PFSK-1 (cell line): Measurements from ENCODE around the gene CXCL12.

ENCODE experiments used
- FOXP2 ChIP-seq: optimal IDR thresholded peaks from 2 replicates; pipeline ENCODE3; 2011; ENCODE audit warnings: borderline replicate concordance, control low read depth, inconsistent platforms; ENCODE audit not compliant: insufficient read depth; ENCODE audit errors: extremely low read length, extremely low read depth
- POLR2AphosphoS5 ChIP-seq: IDR thresholded peaks from 2 replicates; pipeline ENCODE4 v1.6.1; 2012; ENCODE audit warnings: low read depth, mild to moderate bottlenecking, control low read depth, low read length, moderate library complexity
- SIN3A ChIP-seq: IDR thresholded peaks from 2 replicates; pipeline ENCODE4 v1.6.1; 2012; ENCODE audit warnings: mild to moderate bottlenecking, low read length, moderate library complexity, borderline replicate concordance; ENCODE audit not compliant: insufficient read depth
- TAF1 ChIP-seq: IDR thresholded peaks from 2 replicates; pipeline ENCODE4 v1.6.1; 2012; ENCODE audit warnings: low read length, control low read depth, borderline replicate concordance; ENCODE audit not compliant: insufficient read depth
- TF ChIP-seq, protein P1 (sequence below), 2 experiments: IDR thresholded peaks; 2 replicates each; pipeline versions ENCODE4 v1.6.1 to v1.8.0; 2011 to 2012; ENCODE audit warnings: low read depth in 2 of 2, low read length in 2 of 2, control low read depth in 1 of 2, inconsistent platforms in 1 of 2, mild to moderate bottlenecking in 1 of 2, moderate library complexity in 1 of 2; ENCODE audit not compliant: insufficient read depth in 1 of 2

Gene CXCL12

DNA sequence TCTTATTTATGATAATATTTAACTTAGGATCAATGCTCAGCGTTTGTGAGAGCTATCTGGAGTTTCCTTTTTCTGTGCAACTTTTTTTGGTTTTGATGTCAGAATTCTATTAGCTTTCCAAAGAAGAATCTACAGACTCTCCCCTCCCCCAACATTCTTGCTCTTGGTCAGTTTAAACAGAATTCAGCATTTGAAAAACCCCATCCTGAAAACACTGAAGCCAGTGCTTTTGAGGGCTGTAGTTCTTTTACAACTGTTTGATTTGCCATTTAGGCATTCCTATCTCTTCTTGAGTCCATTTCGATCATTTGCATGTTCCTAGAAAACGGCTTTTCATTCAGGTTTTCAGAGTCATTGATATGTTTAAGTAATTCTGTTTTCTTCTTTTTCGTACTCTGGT, 15.6 kb upstream of the CXCL12 start:
- TF ChIP-seq SIN3A (no peak), FOXP2 (no peak), TAF1 (no peak), POLR2AphosphoS5 (no peak)
- TF ChIP-seq, protein P1, sequence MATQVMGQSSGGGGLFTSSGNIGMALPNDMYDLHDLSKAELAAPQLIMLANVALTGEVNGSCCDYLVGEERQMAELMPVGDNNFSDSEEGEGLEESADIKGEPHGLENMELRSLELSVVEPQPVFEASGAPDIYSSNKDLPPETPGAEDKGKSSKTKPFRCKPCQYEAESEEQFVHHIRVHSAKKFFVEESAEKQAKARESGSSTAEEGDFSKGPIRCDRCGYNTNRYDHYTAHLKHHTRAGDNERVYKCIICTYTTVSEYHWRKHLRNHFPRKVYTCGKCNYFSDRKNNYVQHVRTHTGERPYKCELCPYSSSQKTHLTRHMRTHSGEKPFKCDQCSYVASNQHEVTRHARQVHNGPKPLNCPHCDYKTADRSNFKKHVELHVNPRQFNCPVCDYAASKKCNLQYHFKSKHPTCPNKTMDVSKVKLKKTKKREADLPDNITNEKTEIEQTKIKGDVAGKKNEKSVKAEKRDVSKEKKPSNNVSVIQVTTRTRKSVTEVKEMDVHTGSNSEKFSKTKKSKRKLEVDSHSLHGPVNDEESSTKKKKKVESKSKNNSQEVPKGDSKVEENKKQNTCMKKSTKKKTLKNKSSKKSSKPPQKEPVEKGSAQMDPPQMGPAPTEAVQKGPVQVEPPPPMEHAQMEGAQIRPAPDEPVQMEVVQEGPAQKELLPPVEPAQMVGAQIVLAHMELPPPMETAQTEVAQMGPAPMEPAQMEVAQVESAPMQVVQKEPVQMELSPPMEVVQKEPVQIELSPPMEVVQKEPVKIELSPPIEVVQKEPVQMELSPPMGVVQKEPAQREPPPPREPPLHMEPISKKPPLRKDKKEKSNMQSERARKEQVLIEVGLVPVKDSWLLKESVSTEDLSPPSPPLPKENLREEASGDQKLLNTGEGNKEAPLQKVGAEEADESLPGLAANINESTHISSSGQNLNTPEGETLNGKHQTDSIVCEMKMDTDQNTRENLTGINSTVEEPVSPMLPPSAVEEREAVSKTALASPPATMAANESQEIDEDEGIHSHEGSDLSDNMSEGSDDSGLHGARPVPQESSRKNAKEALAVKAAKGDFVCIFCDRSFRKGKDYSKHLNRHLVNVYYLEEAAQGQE (IDR thresholded peaks at IDR 0.05; ENCODE audit: insufficient read depth in 1 of 2, low read depth in 2 of 2, low read length in 2 of 2): no peak

DNA sequence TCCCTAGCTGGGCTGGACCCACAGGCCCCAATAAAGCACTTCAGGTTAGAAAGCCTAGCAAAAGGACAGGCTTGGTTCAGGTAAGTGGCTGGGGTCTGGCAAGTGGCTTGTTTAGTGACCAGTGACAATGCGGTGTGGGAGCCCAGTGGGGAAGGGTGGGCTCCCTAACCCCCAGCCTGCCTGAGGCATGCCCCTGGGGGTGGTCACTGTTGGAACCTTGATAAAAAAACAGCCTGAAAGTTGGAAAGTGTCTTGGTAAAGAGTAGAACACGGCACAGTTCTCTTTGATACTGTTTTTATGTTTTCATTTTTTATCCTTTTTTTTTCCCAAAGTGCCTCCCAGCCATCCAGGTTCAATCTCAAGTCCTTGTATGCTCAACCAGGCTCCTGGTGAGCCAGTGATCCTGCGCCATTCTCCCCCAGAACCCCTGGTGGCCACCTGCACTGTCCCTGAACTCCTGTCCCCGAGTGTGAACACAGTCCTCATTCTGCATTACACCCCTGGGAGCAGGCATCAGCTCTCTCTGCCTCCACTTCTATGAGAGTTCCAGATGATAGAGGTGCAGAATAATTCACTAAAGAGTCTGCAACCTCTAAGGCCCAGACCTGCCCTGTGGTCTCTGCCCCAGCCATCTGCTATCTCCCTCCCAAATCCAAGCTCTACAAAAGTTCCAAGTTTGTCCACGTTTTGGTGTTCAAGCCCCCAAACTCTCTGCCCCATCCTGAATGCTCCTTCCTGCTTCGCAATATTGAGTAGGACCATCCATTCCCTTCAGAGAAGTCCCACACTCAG, 15.0 kb upstream of the CXCL12 start:
- TF ChIP-seq FOXP2 (no peak), SIN3A (no peak), TAF1 (no peak), POLR2AphosphoS5 (no peak)
- TF ChIP-seq, protein P1 (IDR thresholded peaks at IDR 0.05; ENCODE audit: insufficient read depth in 1 of 2, low read depth in 2 of 2, low read length in 2 of 2): no peak

DNA sequence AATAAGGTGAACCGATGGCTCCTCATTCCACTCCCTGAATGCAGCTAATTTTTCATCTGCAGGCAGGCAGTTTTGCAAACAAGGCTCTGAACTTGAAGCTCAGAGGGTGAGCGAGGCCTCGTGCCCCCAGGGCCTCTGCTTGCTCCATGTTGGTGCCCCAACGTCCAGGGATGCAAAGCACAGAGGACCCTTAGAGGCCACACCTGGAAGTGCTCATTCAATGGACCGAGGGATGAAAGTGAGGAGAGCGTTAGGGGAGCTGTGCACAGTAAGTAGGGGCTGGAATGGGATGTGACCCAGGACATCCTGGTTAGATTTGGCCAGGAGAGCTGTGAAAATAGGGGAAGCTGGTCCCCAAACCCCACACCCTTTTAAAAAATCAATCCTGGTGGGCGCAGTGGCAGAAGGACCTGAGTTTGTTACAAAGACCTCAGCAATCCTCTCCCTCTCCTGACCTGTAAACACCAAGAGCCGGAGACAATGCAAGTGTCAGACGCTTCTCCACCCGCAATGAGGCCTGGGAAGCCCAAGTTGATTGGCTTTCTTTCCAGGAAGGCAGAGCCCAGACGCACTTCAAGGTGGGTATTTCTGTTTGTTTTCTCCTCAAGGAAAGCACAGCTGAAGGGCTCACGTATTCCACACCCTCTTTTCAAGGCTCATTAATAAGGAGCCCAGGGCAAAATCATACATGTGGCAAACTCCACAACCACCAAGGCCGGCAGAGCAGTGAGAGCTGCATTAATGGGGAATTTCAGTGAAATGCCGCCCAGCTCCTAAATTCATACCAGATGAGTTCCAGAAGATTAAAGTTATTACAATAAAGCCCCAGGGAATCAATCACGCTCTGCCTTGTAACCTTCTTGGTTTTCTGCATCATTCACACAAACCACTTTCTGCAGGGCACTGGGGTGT, 14.1 kb upstream of the CXCL12 start:
- no peak for TF ChIP-seq TAF1
- TF ChIP-seq, protein P1 (IDR thresholded peaks at IDR 0.05; ENCODE audit: insufficient read depth in 1 of 2, low read depth in 2 of 2, low read length in 2 of 2): no peak

DNA sequence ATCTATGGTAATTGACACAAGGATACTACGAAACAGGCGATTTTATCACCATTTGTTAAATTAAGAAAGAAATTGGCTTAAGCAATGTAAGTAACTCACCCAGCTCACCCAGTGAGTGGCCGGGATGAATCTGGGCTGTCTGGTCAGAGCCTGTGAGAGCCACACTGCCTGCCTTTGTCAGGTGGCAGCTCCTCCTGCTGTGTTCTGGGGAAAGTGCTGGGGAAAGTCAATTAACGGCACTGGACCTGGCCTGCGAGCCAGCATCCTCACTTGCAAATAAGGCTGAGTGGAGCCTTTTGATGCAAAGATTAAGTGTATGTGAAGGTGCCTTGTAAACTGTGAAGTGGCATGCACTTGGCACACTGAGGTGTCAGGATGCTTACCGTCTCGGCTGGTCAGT, 13.4 kb upstream of the CXCL12 start:
- TF ChIP-seq TAF1 (no peak), POLR2AphosphoS5 (no peak)

DNA sequence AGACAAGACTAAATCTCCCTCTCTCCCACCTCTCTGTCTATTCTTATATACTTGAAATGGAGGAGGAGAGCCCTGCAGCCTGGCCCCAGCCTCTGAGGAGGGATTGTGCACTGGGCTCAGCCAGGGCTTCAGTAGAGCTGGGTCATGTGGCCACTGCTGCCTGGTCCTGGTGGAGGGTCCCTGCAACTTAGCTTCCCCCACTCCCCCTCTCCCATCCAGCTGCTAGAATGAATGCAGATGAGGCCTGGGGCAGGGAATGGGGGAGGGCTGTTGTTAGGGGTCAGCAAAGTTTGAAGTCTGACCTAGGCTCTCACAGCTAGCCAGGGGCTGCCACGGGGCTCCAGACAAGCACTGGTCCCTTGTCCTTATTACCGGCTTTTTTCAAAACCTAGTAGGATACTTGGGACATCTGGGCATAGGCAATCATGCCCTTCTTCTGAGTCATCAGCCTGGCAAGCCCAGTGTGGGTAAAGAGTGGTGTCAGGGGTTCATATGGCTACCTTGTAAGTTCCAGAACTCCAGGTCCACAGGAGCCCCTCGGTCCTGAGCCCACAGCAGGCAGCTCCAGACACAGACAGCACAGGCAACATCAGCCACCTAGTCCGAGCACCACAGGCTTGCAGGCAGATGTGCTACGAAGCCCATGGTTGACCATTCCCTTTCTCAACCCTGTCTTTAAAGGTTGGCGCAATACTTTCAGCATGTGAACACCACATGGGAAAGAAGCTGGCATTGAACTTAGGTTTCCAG, 12.8 kb upstream of the CXCL12 start:
- TF ChIP-seq SIN3A: no peak
- TF ChIP-seq, protein P1 (IDR thresholded peaks at IDR 0.05; ENCODE audit: insufficient read depth in 1 of 2, low read depth in 2 of 2, low read length in 2 of 2): no peak
- TF ChIP-seq POLR2AphosphoS5: no peak
